NCI-H345 treated with DMSO at 0.1 percent for 48 hours (cell line): ENCODE results near the gene MRPL57.
A peak's percentile ranks its signal among the peaks of the same experiment; 100 is the strongest.
"Not testable (repeated sequence)": the region's sequence is repeated elsewhere in the genome, so short reads cannot be mapped to it uniquely, and the experiment has no call there.

Experiments
- DNase-seq: peaks from one replicate; lab custom pipeline; 2025; ENCODE audit not compliant: unreplicated experiment; lab: John Stamatoyannopoulos, UW

Gene MRPL57

DNA sequence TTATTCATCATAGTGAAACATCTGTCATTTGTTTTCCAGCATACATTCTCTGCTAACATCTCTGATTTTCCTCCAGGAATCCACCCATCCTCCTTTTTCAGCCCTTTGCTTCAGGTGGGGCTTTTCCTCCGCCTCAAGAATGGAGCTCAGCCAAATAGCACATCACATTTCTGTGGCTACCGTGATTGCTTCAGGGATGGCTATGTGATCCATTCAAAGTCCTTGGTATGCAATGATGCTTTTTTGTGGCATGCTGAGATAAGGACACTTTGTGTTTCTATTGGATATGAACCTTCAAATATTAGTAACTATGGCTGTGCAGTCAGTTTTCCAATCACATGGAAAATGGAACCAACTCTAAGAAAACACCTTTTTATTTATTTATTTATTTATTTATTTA, 18.3 kb downstream of the MRPL57 start:
- DNase-seq, result not testable (repeated sequence)

DNA sequence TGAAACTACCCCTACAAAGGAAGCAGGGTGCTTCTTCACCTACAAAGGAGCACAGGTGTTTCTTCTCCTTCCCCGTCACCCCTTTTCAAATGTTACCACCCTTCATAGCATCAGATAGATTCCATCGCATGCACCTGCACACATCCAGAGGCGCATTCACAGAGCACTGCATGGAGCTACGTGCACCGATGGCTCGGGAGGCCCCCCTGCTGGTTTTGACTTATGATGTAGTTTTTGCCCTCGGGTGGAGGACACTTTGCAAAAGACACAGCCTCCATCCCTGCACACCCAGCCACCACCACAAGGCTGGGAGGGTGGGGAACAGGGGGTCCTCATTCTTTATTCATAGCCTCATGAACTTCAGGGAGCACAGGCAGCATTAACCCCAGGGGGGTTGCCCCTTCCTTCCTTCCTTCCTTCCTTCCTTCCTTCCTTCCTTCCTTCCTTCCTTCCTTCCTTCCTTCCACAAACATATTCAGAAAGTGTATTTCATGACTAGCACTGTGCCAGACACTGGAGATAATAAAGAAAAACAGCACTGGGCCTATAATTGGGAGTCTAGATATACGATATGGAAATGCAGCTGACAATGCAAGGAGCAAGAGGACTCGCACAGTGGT, 21.3 kb downstream of the MRPL57 start:
- DNase-seq, result not testable (repeated sequence)

DNA sequence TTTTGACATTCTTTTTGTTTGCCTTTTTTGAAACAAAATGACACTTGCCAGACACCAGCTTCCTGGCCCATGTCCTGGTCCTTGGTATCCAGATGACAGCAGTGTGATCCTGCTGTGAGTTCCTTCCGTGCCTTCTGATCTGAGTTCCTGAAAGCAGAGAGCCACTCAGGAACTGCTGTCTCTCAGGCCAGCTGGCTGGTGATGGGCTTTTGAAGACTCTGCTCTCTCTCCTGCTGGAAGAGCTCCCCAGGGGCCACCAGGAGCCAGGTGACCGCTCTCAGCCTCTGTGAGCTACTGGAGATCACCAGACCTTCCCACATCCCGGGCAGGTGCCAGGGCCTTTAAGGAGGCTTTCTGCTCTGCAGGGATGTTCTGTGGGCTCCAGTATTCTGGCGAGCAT, 21.9 kb downstream of the MRPL57 start:
- DNase-seq, result peak; percentile 1

DNA sequence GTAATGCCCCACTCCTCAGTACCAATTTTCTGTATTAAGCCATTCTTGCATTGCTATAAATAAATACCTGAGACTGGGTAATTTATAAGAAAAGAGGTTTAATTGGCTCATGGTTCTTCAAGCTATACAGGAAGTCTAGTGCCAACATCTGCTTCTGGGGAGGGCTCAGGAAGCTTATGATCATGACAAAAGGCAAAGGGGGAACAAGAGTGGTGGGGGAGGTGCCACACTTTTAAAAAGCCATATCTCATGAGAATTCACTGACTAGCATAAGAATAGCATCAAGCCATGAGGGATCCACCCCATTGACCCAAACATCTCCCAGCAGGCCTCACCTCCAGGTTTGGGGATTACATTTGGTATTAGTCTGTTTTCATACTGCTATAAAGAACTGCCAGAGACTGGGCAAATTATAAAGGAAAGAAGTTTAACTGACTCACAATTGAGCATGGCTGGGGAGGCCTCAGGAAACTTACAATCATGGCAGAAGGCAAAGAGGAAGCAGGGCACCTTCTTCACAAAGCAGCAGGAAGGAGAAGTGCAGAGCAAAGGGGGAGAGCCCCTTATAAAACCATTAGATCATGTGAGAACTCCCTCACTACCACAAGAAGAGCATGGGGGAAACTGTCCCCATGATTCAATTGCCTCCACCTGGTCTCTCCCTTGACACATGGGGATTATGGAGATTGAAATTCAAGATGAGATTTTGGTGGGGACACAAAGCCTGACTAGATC, 25.2 kb downstream of the MRPL57 start:
- not testable (repeated sequence) for DNase-seq

DNA sequence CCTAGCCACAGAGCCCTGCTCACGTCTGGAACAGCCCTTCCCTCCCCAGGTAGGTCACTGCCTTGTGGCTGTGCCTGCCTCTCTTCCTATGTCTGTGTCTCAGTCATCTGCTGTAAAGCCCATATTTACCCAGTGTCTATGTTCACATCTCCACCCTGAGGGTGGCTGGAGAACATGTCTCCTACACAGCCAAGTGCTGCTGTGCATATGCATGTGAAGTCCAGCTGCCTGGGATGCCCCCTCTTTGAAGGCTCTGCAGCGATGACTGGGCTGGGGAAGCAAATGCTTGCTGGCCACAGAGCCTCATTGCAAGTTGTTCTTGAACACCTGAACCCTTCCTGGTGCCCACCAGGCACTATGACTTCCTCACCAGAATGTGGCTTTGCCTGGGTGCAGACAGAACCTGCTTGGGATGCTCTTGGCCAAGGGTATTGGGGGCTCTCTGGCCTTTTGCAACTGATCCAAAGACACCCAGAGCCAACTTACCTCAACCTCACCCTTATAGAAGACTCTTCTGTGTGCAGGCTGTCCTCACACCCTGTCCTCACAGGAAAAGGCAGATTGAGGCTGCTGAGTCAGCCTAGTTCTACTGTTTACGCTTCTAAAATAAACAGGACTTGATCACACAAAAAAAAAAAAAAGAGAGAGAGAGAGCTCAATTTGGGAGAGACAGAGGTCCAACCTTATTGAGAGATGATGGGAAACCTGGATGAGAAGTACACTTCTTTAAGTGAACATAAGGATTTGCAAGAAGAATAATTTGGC, 26.5 kb downstream of the MRPL57 start:
- no peak for DNase-seq

DNA sequence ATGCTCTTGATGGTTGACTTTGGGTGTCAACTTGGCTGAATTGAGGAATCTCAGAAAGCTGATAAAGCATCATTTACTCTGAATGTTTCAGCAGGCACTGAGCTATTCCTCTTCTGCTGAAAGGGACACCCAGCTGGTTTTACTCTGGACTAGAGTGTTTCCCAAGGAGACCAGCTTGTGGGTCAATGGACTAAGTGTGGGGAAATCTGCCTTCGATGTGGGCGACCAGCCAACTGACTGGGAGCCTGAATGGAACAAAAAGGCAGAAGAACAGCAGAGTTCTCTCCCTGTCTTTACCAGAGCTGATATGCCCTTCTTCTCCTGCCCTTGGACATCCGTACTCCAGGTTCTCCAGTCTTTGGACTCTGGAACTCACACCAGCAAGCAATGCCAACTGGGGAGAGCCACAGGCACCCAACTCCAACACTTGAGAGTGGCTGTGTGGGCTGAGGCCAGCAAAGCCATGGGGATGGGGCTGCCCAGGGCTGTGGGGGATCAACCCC, 32.2 kb downstream of the MRPL57 start:
- no peak for DNase-seq

DNA sequence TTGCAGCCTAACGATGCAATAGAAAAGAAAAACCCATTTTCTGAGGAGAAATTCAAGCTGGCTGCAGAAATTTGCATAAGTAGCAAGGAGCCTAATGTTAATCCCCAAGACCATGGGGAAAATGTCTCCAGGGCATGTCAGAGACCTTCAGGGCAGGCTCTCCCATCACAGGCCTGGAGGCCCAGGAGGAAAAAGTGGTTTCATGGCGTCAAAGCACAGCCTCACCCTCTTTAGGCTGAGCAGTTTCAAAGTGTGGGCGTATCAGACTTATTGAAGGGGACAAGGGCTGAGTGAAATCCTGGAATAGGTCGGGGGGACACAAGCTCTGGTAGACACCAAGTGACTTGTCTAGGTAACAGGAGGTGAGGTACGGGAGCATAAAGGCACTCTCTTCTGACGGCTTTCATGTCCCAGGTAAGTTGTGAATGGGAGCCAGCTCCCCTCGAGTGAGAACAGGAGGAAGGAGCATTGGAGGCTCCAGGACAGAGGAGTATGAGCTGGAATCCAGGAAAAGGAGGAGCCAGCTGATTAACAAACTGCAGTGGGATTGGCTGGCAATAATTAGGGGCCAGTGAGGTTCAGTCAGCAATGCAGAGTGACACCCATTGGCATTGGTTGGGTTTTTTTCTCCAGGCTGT, 35.8 kb downstream of the MRPL57 start:
- DNase-seq, result no peak

DNA sequence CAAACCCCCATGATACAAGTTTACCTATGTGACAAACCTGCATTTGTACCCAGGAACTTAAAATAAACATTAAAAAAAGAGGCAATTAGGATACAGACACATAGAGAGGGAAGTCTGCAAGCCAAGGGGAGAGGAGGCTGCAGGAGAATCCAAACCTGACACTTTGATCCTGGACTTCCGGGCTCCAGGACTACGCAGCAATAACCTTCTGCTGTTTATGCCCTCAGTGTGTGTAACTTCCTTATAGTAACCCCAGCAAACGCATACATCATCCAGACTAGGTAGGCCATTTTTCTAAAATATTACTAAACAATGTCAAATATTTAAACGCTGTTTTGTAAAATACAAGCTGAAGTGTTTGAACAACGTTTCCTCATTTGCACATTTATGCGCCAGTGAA, 39.0 kb downstream of the MRPL57 start:
- not testable (repeated sequence) for DNase-seq

DNA sequence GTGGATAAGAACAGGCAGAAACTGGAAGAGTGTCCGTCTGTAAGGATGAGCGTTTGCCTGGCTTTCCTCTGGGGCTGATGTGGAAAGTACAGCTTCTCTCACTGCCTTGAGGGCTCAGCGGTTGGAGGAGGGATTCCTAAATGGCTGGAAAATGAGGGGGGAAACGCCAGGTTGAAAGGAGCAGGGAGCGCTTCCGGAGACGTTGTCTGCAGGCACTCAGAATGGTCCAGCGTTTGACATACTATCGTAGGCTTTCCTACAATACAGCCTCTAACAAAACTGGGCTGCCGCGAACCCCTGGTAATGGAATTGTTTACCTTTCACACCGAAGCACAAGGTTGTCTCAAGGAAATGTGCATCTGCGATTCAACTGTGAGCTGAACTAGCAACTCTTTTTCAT, 39.9 kb downstream of the MRPL57 start:
- DNase-seq, result no peak

DNA sequence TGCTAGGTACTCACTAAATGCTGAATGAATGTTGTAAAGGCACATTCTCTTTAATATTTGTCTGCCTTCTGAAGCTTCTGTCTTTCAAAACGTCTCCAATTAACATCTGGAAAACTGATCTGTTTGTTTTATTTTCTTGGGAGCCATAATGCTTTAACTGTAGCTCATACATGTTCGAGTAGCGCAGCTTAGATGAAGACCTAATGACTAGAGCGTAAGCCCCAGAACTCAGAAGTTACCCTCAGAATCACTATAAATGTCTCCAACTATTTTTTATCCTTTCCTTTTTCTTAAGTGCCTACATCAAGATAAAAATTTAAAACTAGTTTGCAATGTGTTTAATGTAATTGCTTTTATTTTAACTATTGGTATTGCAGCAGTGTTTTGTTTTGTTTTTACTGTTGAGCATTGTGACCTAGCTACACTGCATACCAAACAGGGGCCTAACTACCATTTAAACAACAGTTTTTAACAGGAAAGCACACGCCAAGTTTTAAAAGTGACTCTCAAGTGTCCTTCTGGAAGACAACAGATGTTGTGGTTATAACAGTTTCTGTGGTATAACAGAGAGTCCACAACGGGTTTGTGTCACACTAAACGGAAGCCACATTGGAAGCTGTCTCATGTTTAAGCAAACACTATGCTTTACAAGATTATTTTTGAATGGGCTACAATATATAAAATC, 42.0 kb downstream of the MRPL57 start:
- no peak for DNase-seq

DNA sequence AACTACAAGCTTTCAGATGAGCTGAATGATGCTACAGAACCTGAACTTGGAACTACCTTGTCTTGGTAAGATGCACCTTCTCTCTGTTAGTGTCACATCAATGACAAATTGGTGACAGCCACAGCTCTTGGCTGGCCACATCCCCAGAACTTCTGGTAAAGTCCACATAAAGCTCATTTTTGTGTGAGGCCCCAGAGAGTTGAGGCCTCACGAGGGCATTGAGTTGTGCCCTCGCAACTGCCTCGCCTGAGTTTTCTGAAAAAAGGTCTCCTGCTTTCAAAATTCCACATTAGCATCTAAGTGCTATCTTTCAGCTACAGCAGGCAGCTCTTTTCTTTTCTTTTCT, 42.6 kb downstream of the MRPL57 start:
- DNase-seq, result no peak

DNA sequence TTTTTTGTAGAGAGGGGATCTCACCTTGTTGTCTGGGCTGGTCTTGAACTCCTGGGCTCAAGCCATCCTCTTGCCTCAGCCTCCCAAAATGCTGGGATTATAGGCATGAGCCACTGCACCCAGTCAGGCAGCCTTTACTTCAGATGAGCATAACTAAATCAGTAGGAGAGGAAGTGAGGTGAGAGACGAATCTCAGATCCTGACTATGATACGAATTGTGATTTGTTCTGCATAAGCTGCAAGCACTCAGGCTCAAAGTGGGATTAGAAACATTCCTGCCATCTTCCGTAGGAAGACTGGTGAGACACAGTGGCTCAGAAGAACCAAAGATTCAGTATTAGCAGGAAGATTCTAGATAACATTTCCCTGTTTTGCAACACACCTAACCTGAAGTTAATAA, 43.3 kb downstream of the MRPL57 start:
- DNase-seq, result not testable (repeated sequence)

DNA sequence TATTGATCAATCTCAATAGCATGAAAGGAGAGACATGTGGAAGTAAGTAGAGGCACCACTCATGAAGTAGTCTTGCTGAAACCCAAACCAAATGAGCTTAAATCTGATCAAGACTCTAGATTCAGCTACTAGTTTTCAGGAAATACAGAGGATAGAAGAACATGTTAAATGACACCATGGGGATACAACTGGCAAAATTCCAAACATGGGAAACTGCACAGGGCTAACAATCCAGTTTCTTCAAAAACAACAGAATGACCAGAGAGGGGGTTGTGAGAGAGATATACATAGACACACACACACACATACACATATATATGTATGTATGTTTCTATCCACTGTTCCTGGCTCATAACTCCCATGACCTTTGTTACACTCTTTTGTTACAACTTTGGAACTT, 44.8 kb downstream of the MRPL57 start:
- no peak for DNase-seq

DNA sequence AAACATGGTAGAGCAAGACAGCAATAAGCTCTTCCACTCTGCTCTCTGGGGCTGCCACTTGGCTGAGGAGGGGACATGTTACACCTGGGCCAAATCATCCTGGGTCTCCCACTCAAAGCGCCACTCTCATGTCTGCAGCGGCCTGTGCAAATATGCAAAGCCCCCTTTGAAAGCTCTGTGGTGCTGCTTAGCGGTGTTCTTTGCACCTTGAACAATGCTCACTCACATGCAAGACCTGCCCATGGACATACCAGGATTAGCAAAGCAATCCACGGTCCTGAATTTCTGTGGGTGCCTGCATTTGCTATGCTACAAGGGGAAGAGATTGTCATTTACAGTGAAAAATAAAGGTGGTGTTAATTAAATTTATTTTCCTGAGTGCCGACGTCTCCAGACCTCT, 48.6 kb downstream of the MRPL57 start:
- DNase-seq, result no peak

DNA sequence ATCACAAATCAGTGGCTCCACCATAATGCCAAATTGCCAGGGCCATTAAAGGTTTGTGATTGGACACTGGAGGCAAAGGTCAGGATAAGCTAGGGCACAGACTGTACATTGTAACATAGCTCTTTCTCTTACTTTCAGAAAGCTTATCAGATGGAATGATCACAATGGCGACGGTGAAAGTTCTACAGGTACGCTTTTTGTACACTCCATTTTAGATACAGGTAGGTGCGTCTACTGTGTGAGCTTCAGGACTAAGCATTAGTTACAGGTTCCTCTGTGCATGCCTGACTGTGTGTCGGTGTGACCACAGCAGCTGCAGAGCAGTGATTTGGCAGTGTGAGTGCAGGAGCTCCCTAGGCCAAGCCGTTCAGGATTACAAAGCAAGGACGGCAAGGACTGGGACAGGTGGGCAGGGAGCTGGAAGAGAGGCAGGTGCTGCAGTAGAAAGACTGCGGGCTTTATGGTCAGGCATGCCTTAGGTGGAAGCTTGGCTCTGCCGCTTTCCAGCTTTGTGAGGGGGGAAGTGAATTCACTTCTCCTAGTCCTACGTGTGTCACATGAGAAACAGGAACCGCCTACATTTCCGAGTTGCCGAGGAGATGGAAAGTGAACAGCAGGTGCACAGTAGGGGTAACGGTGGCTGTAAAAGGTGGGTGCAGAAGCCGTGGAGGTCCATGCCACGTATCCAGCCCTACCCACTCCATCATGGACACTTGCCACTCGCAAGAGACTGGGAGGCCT, 49.6 kb downstream of the MRPL57 start:
- DNase-seq, result no peak

DNA sequence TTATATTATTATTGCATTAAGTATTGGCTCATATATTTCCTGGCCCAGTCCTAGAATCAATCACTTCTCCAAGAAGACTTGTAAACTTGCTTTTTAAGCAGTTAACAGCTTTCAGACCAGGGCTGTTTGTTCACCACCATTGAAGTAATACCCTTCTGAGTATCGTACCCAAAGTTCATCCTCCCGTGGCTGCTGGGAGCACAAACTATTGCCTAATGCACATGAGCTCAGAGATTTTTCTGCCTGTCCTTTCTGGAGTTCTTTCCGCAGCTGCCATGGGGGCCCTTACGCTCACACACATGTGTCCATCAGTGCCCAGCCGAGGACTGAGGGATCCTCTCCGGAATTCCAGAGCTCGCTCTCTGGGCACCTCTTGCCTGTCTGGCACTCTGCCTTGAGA, 51.5 kb downstream of the MRPL57 start:
- DNase-seq, result no peak
